ENCODE data around the gene LRP3.

Gene LRP3

DNA sequence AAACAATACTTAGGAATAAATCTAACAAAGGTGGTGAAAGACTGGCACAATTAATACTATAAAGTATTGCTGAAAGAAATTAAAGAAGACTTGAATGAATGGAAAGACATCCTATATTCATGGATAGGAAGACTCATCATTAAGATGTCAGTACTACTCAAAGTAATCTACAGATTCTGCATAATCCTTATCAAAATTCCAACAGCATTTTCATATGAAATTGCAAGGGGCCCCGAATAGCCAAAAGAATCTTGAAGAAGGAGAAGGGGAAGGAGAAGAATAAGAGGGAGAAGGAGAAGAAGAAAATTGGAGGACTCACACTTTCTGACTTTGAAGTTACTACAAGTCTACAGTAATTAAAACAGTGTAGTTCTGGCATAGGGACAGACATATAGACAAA is 25.6 kb upstream of the LRP3 start:
- TF ChIP-seq, protein P1, sequence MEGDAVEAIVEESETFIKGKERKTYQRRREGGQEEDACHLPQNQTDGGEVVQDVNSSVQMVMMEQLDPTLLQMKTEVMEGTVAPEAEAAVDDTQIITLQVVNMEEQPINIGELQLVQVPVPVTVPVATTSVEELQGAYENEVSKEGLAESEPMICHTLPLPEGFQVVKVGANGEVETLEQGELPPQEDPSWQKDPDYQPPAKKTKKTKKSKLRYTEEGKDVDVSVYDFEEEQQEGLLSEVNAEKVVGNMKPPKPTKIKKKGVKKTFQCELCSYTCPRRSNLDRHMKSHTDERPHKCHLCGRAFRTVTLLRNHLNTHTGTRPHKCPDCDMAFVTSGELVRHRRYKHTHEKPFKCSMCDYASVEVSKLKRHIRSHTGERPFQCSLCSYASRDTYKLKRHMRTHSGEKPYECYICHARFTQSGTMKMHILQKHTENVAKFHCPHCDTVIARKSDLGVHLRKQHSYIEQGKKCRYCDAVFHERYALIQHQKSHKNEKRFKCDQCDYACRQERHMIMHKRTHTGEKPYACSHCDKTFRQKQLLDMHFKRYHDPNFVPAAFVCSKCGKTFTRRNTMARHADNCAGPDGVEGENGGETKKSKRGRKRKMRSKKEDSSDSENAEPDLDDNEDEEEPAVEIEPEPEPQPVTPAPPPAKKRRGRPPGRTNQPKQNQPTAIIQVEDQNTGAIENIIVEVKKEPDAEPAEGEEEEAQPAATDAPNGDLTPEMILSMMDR (IDR thresholded peaks at IDR 0.05; ENCODE audit: low read length, missing control alignments): no peak
- H3K4me3 ChIP-seq (replicated peaks; ENCODE audit: low read depth, low read length): no peak overlapping the region
- DNase-seq (ENCODE audit: low read depth): no peak

DNA sequence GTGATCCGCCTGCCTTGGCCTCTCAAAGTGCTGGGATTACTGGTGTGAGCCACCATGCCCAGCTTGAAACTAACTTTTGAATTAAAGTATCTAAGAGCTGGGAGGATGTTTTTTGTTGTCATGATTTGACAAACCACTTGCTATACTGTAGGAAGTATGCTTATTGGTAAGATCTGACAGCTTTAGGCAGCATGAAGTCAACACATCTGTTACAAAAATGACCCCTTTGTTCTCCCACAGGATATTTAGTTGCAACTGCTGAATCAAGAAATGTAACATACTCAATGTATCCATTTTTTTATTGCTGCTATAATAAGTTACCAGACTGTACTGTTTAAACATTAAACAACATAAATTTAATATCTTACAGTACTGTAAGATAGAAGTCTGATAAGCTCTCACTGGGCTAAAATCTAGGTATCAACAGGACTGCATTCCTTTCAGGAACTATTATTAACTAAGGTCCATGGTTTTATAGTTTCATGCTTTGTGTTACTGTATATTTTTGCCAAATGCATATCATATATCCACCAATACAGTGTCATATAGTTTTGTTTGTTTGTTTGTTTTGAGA is 22.8 kb upstream of the LRP3 start:
- TF ChIP-seq, protein P1 (IDR thresholded peaks at IDR 0.05; ENCODE audit: low read length, missing control alignments): no peak
- DNase-seq (ENCODE audit: low read depth): no peak
- no peak overlapping the region for H3K4me3 ChIP-seq (replicated peaks; ENCODE audit: low read depth, low read length)

DNA sequence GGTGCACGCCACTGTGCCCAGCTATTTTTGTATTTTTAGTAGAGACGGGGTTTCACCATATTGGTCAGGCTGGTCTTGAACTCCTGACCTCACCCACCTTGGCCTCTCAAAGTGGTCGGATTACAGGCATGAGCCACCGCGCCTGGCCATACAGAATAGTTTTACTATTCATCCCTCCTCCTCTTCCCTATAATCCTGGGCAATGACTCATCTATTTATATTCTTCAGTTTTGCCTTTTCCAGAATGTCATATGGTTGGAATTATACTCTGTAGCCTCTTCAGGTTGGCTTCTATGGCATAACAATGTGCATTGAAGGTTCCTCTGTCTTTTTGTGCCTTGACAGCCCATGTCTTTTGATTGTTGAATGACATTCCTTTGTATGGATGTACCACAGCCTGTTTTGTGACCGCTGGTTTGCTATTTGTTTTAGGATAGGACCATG is 22.2 kb upstream of the LRP3 start:
- TF ChIP-seq, protein P1 (IDR thresholded peaks at IDR 0.05; ENCODE audit: low read length, missing control alignments): no peak
- H3K4me3 ChIP-seq (replicated peaks; ENCODE audit: low read depth, low read length): no peak overlapping the region
- no peak for DNase-seq (ENCODE audit: low read depth)

DNA sequence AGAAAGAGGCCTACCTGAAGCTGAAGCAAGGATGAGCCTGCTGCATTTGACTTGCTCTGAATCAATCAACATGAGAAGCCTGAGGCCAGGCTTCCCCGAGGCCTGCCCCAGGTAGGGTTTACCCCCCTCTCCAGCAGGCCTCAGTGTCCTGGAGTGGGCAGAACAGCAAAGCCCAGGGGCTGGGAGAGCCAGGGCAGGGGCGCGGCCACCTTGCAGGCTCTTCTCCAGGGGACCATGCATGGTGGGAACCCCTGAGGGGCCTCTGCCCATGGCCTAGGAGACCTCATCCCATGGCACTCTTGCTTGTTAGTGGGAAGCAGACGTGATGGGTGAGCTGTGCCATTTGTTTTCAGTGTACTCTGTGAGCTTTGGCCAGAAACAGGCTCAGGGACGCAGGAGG is 19.9 kb upstream of the LRP3 start:
- DNase-seq (ENCODE audit: low read depth): no peak
- TF ChIP-seq, protein P1 (IDR thresholded peaks at IDR 0.05; ENCODE audit: low read length, missing control alignments): no peak
- no peak overlapping the region for H3K4me3 ChIP-seq (replicated peaks; ENCODE audit: low read depth, low read length)

DNA sequence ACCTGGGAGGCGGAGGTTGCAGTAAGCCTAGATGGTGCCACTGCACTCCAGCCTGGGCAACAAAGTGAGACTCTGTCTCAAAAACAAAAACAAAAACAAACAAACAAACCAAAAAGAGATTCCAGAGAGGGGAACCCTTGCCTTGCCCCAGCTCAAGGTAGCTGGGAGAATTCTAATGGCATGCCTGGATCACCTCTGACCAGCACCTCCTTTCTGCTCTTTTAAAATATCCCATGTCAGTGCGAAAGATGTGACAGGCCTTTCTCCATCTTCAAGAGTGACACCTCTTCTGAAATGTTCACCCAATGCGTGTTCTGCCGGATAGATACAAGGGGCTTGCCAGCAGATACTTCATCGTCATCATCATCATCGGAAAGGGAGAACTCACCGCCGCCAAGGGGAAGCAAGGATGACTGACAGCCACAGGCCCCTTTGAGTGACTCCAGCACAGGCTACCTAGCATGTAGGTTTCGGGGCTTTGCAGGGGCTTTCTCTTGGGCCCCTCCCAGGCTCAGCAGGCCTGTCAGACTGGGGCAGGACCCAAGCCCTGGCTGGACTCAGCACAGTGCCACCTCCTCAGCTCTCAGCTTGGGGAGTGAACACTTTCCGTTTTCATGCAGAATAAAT is 18.9 kb upstream of the LRP3 start:
- no peak overlapping the region for H3K4me3 ChIP-seq (replicated peaks; ENCODE audit: low read depth, low read length)
- DNase-seq (ENCODE audit: low read depth): no peak
- TF ChIP-seq, protein P1 (IDR thresholded peaks at IDR 0.05; ENCODE audit: low read length, missing control alignments): no peak

DNA sequence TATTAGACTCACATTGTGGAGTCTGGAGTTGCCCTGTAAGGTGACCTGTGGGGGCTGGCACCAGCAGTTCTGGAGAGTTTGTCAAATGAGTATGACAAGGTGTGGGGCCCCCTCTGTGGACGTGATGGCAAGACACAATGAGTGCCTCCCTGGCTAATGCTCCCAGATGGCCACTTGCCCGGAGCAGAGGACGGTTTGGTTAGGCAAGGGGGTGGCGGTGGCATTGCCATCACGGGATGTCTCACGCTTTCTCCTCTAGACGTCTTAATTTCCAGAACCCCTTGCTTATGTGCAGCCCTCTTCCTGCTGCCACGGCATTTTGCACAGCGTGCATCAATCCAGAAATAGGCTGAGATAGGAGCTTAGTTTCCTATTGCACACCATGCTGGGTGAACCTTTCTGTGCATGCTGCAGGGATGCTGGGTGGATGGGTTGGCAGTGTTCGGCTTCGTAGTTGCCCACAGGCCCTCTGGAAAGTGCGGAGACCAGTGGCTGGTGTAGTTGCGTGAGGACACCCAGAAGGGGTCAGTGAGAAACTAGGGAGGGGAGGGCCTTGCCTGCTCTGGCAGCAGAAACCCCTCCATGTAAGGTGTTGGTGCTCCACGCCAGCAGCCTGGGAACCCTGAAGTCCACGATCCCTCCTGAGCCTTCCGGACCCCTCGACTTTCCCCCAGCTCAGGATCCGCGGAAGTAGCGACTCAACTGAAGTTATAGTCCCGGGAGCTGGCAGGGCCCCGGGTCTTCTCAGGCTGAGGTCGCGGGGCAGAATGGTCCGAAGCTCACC is 18.1 kb upstream of the LRP3 start:
- H3K4me3 ChIP-seq (replicated peaks; ENCODE audit: low read depth, low read length): peak overlapping the region; percentile 84
- TF ChIP-seq, protein P1 (IDR thresholded peaks at IDR 0.05; ENCODE audit: low read length, missing control alignments): no peak
- peak; percentile 43 for DNase-seq (ENCODE audit: low read depth)

Measured in fibroblast of pulmonary artery (primary cell).